SU-DHL-6 (cell line): ENCODE results near the gene ATG2A.

Experiments
- EZH2phosphoT487 ChIP-seq: fragments of 200-600 bp; sonication (generic), shearing (Covaris generic); conservative IDR thresholded peaks from 2 replicates; pipeline ENCODE4 v1.6.1; 2018; ENCODE audit warnings: mild to moderate bottlenecking, antibody characterized with exemption, low read length, moderate library complexity, mixed read lengths
- TF ChIP-seq, protein P1 (sequence below): fragments of 200-600 bp; sonication (generic); IDR thresholded peaks from one replicate; pipeline ENCODE4 v1.5.1; 2017; ENCODE audit warnings: antibody characterized with exemption, mild to moderate bottlenecking, low read length, moderate library complexity; ENCODE audit not compliant: insufficient read depth, poor library complexity, severe bottlenecking

DNA sequence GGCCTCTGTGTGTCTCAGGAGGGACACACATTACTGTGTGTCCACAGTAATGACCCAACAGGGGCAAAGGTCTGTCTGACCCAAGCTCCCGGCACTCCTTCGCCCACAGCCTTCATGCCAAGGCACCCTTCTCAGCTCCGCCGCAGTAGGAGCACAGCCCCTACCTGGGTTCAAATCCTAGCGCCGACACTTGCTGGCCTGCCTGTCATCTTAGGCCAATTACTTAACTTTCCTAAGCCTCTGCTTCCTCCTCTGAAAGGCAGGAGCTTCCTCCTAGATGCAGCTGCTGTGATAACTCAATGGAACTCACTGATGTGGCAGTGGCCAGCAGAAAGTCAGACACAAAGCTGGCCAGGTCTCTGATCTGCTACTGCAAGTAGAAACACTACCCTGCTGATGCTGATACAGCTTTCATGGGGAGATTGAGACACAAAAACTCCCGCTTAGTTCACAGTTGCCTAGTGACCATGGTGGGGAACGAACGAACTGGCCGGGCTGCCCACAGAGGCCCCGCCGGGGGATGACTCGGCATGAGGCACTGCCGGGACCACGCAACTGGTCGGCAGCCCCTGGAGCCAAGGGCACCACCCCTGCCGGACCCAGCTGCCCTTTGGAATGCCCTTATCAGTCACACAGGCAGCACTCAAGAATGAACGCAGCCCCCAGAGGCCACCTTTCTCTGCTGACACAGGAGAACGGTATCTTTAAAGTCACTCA is 46.7 kb downstream of the ATG2A start:
- TF ChIP-seq, protein P1, sequence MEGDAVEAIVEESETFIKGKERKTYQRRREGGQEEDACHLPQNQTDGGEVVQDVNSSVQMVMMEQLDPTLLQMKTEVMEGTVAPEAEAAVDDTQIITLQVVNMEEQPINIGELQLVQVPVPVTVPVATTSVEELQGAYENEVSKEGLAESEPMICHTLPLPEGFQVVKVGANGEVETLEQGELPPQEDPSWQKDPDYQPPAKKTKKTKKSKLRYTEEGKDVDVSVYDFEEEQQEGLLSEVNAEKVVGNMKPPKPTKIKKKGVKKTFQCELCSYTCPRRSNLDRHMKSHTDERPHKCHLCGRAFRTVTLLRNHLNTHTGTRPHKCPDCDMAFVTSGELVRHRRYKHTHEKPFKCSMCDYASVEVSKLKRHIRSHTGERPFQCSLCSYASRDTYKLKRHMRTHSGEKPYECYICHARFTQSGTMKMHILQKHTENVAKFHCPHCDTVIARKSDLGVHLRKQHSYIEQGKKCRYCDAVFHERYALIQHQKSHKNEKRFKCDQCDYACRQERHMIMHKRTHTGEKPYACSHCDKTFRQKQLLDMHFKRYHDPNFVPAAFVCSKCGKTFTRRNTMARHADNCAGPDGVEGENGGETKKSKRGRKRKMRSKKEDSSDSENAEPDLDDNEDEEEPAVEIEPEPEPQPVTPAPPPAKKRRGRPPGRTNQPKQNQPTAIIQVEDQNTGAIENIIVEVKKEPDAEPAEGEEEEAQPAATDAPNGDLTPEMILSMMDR: no peak
- TF ChIP-seq EZH2phosphoT487: no peak
